K562 (cell line): ENCODE data around the gene WNK1. TPM values are rescaled to one million over a fixed set of nuclear protein-coding genes. Genes with fewer than 3 reads are reported as not detected.

Source experiments
- CCAR2 ChIP-seq: fragments of 200-400 bp; formaldehyde crosslinking; IDR thresholded peaks from 2 replicates; pipeline ENCODE4 v1.6.1; 2017; ENCODE audit warnings: mild to moderate bottlenecking, low read depth, low read length
- DDX20 ChIP-seq: fragments of 450-650 bp; IDR thresholded peaks from 2 replicates; pipeline ENCODE4 v1.6.1; 2016; ENCODE audit warnings: missing genetic modification characterization, low read depth, mild to moderate bottlenecking, missing compliant biosample characterization, moderate library complexity
- ELF2 ChIP-seq: fragments of 250-450 bp; sonication (Bioruptor Pico); IDR thresholded peaks from 2 replicates; pipeline ENCODE4 v1.5.0; 2021; ENCODE audit warnings: mild to moderate bottlenecking
- IRF2 ChIP-seq: sonication (generic); formaldehyde crosslinking; IDR thresholded peaks from 2 replicates; pipeline ENCODE4 v1.8.1; 2022; ENCODE audit warnings: mild to moderate bottlenecking, missing genetic modification reagents
- MCM2 ChIP-seq: fragments of 450-650 bp; IDR thresholded peaks from 2 replicates; pipeline ENCODE4 v1.6.1; 2017; ENCODE audit warnings: low read depth, mild to moderate bottlenecking
- TEAD2 ChIP-seq: fragments of 450-650 bp; IDR thresholded peaks from 2 replicates; pipeline ENCODE4 v1.6.1; 2016; ENCODE audit warnings: missing genetic modification characterization, control low read depth, missing compliant biosample characterization
- ZEB2 ChIP-seq: fragments of 450-650 bp; IDR thresholded peaks from 2 replicates; pipeline ENCODE4 v1.6.1; 2016
- ZKSCAN3 ChIP-seq: fragments of 250-450 bp; sonication (Bioruptor Pico); IDR thresholded peaks from 2 replicates; pipeline ENCODE4 v1.4.0; 2020
- ZKSCAN8 ChIP-seq: fragments of 200-800 bp; sonication (Bioruptor generic); IDR thresholded peaks from 2 replicates; pipeline ENCODE4 v1.6.1; 2016; ENCODE audit warnings: missing genetic modification characterization, missing compliant biosample characterization
- polyA plus RNA-seq, 8 experiments: library from polyadenylated mRNA; depleted of rRNA in 4 of 8; stranded (reverse) in 5 of 8; unstranded in 3 of 8; fragments of >200 nt; fragmentation: Nextera tagmentation in 2 of 8; fragmentation: Illumina TruSeq in 1 of 8; extraction: Ambion mirVana in 2 of 8; extraction: Trizol in 1 of 8; gene quantifications; 2 replicates each; pipeline versions ENCODE4 v1.2.1 to v1.2.3, GENCODE V29; 2011 to 2014; ENCODE audit warnings: inconsistent platforms in 1 of 8, missing spikeins in 1 of 8
- total RNA-seq, 7 experiments: library from RNA; depleted of rRNA in 6 of 7; stranded (reverse); fragments of >200 nt in 6 of 7; fragmentation: Illumina TruSeq in 2 of 7; extraction: Trizol in 2 of 7; gene quantifications; 2 replicates each; pipeline versions ENCODE4 v1.2.1 to v1.2.3, GENCODE V29; 2011 to 2021; ENCODE audit warnings: low replicate concordance in 1 of 7
- TF ChIP-seq, protein P1 (sequence below): fragments of 250-450 bp; sonication (Bioruptor Pico); IDR thresholded peaks from 2 replicates; pipeline ENCODE4 v1.5.0; 2022; ENCODE audit warnings: mild to moderate bottlenecking
- TF ChIP-seq, protein P2 (sequence below): conservative IDR thresholded peaks from 2 replicates; pipeline ENCODE4 v1.6.1; 2011; ENCODE audit warnings: low read depth, mild to moderate bottlenecking, low read length; ENCODE audit not compliant: control insufficient read depth
- TF ChIP-seq, protein P3 (sequence below), 2 experiments: fragments of 450-650 bp in 1 of 2; IDR thresholded peaks; 2 replicates each; pipeline ENCODE4 v1.6.1; 2011 to 2017; ENCODE audit warnings: low read depth in 2 of 2, antibody characterized with exemption in 1 of 2, borderline replicate concordance in 1 of 2, low read length in 1 of 2, mild to moderate bottlenecking in 1 of 2, mixed read lengths in 1 of 2; ENCODE audit not compliant: control insufficient read depth in 1 of 2
- TF ChIP-seq, protein P4 (sequence below): fragments of 150-350 bp; conservative IDR thresholded peaks from 2 replicates; pipeline ENCODE4 v1.6.1; 2014; ENCODE audit warnings: low read length

Gene WNK1
- total and polyA plus RNA-seq, 9 of the 15 experiments (the other 6 are each of a cell fraction or from before 2014, with no cell fraction given): 4.3 to 73.9 (median 31.0) TPM

DNA sequence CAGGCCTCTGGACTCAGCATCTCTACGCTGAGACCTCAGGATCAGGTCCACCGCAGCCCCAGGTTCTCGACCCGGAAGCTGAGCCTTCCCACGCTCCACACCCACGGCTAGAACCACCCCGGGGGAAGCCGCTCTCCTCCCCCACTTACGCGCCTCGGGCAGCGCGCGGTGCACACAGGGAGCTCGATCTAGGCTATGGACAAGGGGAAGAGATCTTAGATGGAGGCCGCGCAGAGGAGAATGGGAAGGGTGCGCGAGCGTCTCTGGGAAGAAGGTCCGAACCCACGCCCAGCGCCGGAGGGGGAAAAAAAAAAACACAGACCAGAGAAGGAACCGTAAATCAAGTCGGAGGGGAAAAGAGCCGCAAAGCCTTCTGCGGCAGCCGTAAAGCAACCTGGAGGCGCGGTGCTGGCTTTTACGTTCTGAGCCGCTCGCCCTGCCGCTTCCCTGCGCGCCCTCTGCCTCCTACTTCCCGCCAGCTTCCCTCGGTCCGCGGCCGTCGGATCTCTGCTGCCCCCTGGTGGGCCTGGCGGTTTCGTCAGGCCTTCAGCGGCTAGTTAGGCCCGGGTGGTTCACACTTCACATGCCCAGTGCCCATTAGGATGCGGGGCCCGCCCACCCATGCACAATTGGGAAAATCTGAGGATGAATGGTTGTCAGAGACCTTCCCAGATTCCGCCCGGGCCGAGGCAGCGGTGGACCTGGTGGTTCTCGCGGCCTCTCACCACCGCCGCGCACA, 197.2 kb downstream of the WNK1 start, which contains the start of gene RAD52 (continued):
- TF ChIP-seq, protein P1, sequence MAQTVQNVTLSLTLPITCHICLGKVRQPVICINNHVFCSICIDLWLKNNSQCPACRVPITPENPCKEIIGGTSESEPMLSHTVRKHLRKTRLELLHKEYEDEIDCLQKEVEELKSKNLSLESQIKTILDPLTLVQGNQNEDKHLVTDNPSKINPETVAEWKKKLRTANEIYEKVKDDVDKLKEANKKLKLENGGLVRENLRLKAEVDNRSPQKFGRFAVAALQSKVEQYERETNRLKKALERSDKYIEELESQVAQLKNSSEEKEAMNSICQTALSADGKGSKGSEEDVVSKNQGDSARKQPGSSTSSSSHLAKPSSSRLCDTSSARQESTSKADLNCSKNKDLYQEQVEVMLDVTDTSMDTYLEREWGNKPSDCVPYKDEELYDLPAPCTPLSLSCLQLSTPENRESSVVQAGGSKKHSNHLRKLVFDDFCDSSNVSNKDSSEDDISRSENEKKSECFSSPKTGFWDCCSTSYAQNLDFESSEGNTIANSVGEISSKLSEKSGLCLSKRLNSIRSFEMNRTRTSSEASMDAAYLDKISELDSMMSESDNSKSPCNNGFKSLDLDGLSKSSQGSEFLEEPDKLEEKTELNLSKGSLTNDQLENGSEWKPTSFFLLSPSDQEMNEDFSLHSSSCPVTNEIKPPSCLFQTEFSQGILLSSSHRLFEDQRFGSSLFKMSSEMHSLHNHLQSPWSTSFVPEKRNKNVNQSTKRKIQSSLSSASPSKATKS (CRISPR knock-in tag): no peak
- TF ChIP-seq ZEB2 (no peak), TEAD2 (tag) (no peak), DDX20 (tag) (no peak), MCM2 (no peak), ZKSCAN3 (CRISPR knock-in tag) (no peak), CCAR2 (no peak), IRF2 (CRISPR knock-in tag) (no peak), ELF2 (CRISPR knock-in tag) (no peak), ZKSCAN8 (no peak)
- TF ChIP-seq, protein P2, sequence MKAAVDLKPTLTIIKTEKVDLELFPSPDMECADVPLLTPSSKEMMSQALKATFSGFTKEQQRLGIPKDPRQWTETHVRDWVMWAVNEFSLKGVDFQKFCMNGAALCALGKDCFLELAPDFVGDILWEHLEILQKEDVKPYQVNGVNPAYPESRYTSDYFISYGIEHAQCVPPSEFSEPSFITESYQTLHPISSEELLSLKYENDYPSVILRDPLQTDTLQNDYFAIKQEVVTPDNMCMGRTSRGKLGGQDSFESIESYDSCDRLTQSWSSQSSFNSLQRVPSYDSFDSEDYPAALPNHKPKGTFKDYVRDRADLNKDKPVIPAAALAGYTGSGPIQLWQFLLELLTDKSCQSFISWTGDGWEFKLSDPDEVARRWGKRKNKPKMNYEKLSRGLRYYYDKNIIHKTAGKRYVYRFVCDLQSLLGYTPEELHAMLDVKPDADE: 0 out of 2 replicates have a peak, but pooled peaks have one; percentile 17
- TF ChIP-seq, protein P3, sequence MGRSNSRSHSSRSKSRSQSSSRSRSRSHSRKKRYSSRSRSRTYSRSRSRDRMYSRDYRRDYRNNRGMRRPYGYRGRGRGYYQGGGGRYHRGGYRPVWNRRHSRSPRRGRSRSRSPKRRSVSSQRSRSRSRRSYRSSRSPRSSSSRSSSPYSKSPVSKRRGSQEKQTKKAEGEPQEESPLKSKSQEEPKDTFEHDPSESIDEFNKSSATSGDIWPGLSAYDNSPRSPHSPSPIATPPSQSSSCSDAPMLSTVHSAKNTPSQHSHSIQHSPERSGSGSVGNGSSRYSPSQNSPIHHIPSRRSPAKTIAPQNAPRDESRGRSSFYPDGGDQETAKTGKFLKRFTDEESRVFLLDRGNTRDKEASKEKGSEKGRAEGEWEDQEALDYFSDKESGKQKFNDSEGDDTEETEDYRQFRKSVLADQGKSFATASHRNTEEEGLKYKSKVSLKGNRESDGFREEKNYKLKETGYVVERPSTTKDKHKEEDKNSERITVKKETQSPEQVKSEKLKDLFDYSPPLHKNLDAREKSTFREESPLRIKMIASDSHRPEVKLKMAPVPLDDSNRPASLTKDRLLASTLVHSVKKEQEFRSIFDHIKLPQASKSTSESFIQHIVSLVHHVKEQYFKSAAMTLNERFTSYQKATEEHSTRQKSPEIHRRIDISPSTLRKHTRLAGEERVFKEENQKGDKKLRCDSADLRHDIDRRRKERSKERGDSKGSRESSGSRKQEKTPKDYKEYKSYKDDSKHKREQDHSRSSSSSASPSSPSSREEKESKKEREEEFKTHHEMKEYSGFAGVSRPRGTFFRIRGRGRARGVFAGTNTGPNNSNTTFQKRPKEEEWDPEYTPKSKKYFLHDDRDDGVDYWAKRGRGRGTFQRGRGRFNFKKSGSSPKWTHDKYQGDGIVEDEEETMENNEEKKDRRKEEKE (IDR thresholded peaks at IDR 0.05; ENCODE audit: borderline replicate concordance in 1 of 2, control insufficient read depth in 1 of 2, low read depth in 2 of 2, low read length in 1 of 2): peak in 1 of 2 experiments; percentile 80; a peak in 1 of 4 replicates
- TF ChIP-seq, protein P4, sequence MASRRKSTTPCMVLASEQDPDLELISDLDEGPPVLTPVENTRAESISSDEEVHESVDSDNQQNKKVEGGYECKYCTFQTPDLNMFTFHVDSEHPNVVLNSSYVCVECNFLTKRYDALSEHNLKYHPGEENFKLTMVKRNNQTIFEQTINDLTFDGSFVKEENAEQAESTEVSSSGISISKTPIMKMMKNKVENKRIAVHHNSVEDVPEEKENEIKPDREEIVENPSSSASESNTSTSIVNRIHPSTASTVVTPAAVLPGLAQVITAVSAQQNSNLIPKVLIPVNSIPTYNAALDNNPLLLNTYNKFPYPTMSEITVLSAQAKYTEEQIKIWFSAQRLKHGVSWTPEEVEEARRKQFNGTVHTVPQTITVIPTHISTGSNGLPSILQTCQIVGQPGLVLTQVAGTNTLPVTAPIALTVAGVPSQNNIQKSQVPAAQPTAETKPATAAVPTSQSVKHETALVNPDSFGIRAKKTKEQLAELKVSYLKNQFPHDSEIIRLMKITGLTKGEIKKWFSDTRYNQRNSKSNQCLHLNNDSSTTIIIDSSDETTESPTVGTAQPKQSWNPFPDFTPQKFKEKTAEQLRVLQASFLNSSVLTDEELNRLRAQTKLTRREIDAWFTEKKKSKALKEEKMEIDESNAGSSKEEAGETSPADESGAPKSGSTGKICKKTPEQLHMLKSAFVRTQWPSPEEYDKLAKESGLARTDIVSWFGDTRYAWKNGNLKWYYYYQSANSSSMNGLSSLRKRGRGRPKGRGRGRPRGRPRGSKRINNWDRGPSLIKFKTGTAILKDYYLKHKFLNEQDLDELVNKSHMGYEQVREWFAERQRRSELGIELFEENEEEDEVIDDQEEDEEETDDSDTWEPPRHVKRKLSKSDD: 0 out of 2 replicates have a peak, but pooled peaks have one; percentile 38
